Keratinocyte (primary cell): ENCODE data around the gene TNNC2. TPM values are rescaled to one million over a fixed set of nuclear protein-coding genes. Genes with fewer than 3 reads are reported as not detected.

Experiments
- DNase-seq: peaks from one replicate; pipeline ENCODE4 v3.0.0-alpha.2; 2011; ENCODE audit warnings: low read depth, missing footprints, low spot score
- FAIRE-seq: peaks from 2 replicates; lab custom pipeline; 2011; peaks lifted over from hg19 to GRCh38; lab: Jason Lieb, UNC
- H2AFZ ChIP-seq: 2 replicates; pipeline ENCODE4 v1.6.0; 2012; ENCODE audit warnings: low read length, control low read depth, inconsistent platforms; ENCODE audit not compliant: control insufficient read depth
- H3K27ac ChIP-seq: 2 replicates; pipeline ENCODE4 v1.5.1; 2011; ENCODE audit warnings: low read length; ENCODE audit not compliant: control insufficient read depth, insufficient read depth
- H3K27me3 ChIP-seq: 3 replicates; pipeline ENCODE4 v1.6.0; 2011; ENCODE audit warnings: low read length; ENCODE audit not compliant: control insufficient read depth, insufficient read depth; ENCODE audit errors: extremely low read depth
- H3K36me3 ChIP-seq, 2 experiments: 2 replicates in 1 of 2; 3 replicates in 1 of 2; pipeline ENCODE4 v1.5.1; 2011; ENCODE audit warnings: low read length in 2 of 2, mild to moderate bottlenecking in 1 of 2; ENCODE audit not compliant: control insufficient read depth in 2 of 2, insufficient read depth in 2 of 2; ENCODE audit errors: extremely low read depth in 1 of 2
- H3K4me1 ChIP-seq: 3 replicates; pipeline ENCODE4 v1.5.1; 2011; ENCODE audit warnings: low read length; ENCODE audit not compliant: control insufficient read depth, insufficient read depth; ENCODE audit errors: extremely low read depth
- H3K4me2 ChIP-seq: 3 replicates; pipeline ENCODE4 v1.6.0; 2011; ENCODE audit warnings: low read depth, low read length; ENCODE audit not compliant: control insufficient read depth, insufficient read depth; ENCODE audit errors: extremely low read depth
- H3K4me3 ChIP-seq, 3 experiments: fragments of 200-600 bp in 1 of 3; sonication (generic) in 1 of 3; 2 replicates in 2 of 3; 3 replicates in 1 of 3; pipeline ENCODE4 v1.5.1; 2011 to 2016; ENCODE audit warnings: low read length in 3 of 3, mild to moderate bottlenecking in 3 of 3, control low read depth in 2 of 3, inconsistent platforms in 1 of 3, low read depth in 1 of 3, mixed read lengths in 1 of 3, mixed run types in 1 of 3, moderate library complexity in 1 of 3; ENCODE audit not compliant: control insufficient read depth in 2 of 3, insufficient read depth in 2 of 3; ENCODE audit errors: extremely low read depth in 1 of 3
- H3K79me2 ChIP-seq: 2 replicates; pipeline ENCODE4 v1.6.0; 2012; ENCODE audit warnings: low read length; ENCODE audit not compliant: control insufficient read depth, insufficient read depth
- H3K9ac ChIP-seq: 3 replicates; pipeline ENCODE4 v1.6.0; 2011; ENCODE audit warnings: low read length; ENCODE audit not compliant: control insufficient read depth, insufficient read depth; ENCODE audit errors: extremely low read depth
- H3K9me1 ChIP-seq: 3 replicates; pipeline ENCODE4 v1.6.0; 2011; ENCODE audit warnings: low read length; ENCODE audit not compliant: control insufficient read depth, insufficient read depth; ENCODE audit errors: extremely low read depth
- H3K9me3 ChIP-seq: 2 replicates; pipeline ENCODE4 v1.5.1; 2012; ENCODE audit warnings: low read depth, low read length; ENCODE audit not compliant: control insufficient read depth
- H4K20me1 ChIP-seq: 3 replicates; pipeline ENCODE4 v1.6.0; 2011; ENCODE audit warnings: low read length; ENCODE audit not compliant: control insufficient read depth, insufficient read depth; ENCODE audit errors: extremely low read depth
- CTCF ChIP-seq, 3 experiments: IDR thresholded peaks in 1 of 3; conservative IDR thresholded peaks in 1 of 3; optimal IDR thresholded peaks in 1 of 3; 2 replicates in 2 of 3; 3 replicates in 1 of 3; pipeline versions ENCODE3 to v1.5.1; 2011; ENCODE audit warnings: low read length in 3 of 3, mild to moderate bottlenecking in 3 of 3, moderate library complexity in 2 of 3, control low read depth in 1 of 3, inconsistent platforms in 1 of 3; ENCODE audit not compliant: insufficient read depth in 2 of 3; ENCODE audit errors: extremely low read depth in 1 of 3
- EZH2 ChIP-seq: IDR thresholded peaks from one replicate; pipeline ENCODE4 v1.6.1; 2012; ENCODE audit warnings: inconsistent platforms, mild to moderate bottlenecking, low read length, moderate library complexity
- dilution Hi-C: fragments of 300-500 bp; cut with MboI; formaldehyde crosslinking; loops from one replicate; pipeline ENCODE4 v1.7.0; 2020; ENCODE audit warnings: low sequenced_read_pairs; ENCODE audit not compliant: extremely low pct_ligation_motif_present
- polyA plus RNA-seq, 5 experiments: library from polyadenylated mRNA; depleted of rRNA in 3 of 5; stranded (reverse) in 3 of 5; stranded (forward) in 1 of 5; unstranded in 1 of 5; fragments of >200 nt; gene quantifications; 1 replicate in 1 of 5; 2 replicates in 3 of 5; 3 replicates in 1 of 5; pipeline versions ENCODE4 v1.2.1 to v1.2.3, GENCODE V29; 2011 to 2012; ENCODE audit warnings: missing spikeins in 2 of 5, low read depth in 1 of 5, low replicate concordance in 1 of 5

TNNC2 gene
- polyA plus RNA-seq, 1 donor (not counting 4 experiments of a cell fraction or from before 2014, with no cell fraction given): 0.16 TPM

- Histone ChIP-seq H3K36me3 (peaks cover 0 to 1% of the 10 kb centered on the region in 2 experiments), H2AFZ (no peak overlapping the region), H3K9ac (no peak overlapping the region), H3K4me2 (peak overlapping the region; percentile 86), H4K20me1 (no peaks in the 10 kb centered on the region), H3K27ac (no peak overlapping the region), H3K9me1 (peaks cover 2% of the 10 kb centered on the region), H3K27me3 (no peaks in the 10 kb centered on the region), H3K9me3 (no peaks in the 10 kb centered on the region), H3K4me1 (peaks cover 24% of the 10 kb centered on the region), H3K4me3 (no peak overlapping the region), H3K79me2 (no peaks in the 10 kb centered on the region)
- FAIRE-seq: no peak
- TF ChIP-seq CTCF (optimal IDR thresholded peaks at IDR 0.05 in 1 of 3, IDR thresholded peaks at IDR 0.05 in 1 of 3, conservative IDR thresholded peaks at IDR 0.05 in 1 of 3; ENCODE audit: extremely low read depth in 1 of 3, insufficient read depth in 2 of 3, low read length in 3 of 3) (no peak), EZH2 (no peak)
- no peak for DNase-seq
- dilution Hi-C loops: no loop called here
Observed at GRCh38 chr20:45835825-45836224, 8.7 kb upstream of the TNNC2 start.

GRCh38 chr20:45835329-45835765 is 8.2 kb upstream of the TNNC2 start:
- Histone ChIP-seq H3K9ac (no peak overlapping the region), H3K9me3 (no peaks in the 10 kb centered on the region), H2AFZ (no peak overlapping the region), H3K4me3 (no peak overlapping the region), H3K4me1 (peaks cover 24% of the 10 kb centered on the region), H3K36me3 (no peaks in the 10 kb centered on the region), H3K27ac (no peak overlapping the region), H3K79me2 (no peaks in the 10 kb centered on the region), H3K27me3 (no peaks in the 10 kb centered on the region), H3K4me2 (peak overlapping the region; percentile 86), H3K9me1 (peaks cover 2% of the 10 kb centered on the region), H4K20me1 (no peaks in the 10 kb centered on the region)
- FAIRE-seq (no peak), DNase-seq (no peak)
- TF ChIP-seq EZH2: no peak
- TF ChIP-seq CTCF (optimal IDR thresholded peaks at IDR 0.05 in 1 of 3, IDR thresholded peaks at IDR 0.05 in 1 of 3, conservative IDR thresholded peaks at IDR 0.05 in 1 of 3; ENCODE audit: extremely low read depth in 1 of 3, insufficient read depth in 2 of 3, low read length in 3 of 3): peak in 1 of 3 experiments; percentile 15
- dilution Hi-C loops: no loop called here
